GM12864 (cell line): ENCODE results near the gene DNAJC10.
"Not testable (repeated sequence)": the region's sequence is repeated elsewhere in the genome, so short reads cannot be mapped to it uniquely, and the experiment has no call there.

Source experiments
- DNase-seq: peaks from one replicate; pipeline ENCODE4 v3.0.0-alpha.2; 2011; ENCODE audit warnings: low read depth
- H3K4me3 ChIP-seq: 2 replicates; pipeline ENCODE4 v1.5.1; 2011; ENCODE audit warnings: mild to moderate bottlenecking, low read depth, low read length, control low read depth
- TF ChIP-seq, protein P1 (sequence below): IDR thresholded peaks from 2 replicates; pipeline ENCODE4 v1.5.1; 2011; ENCODE audit warnings: low read depth, mild to moderate bottlenecking, moderate library complexity, low read length, control low read depth, inconsistent platforms; ENCODE audit errors: missing control alignments

DNAJC10 gene

DNA sequence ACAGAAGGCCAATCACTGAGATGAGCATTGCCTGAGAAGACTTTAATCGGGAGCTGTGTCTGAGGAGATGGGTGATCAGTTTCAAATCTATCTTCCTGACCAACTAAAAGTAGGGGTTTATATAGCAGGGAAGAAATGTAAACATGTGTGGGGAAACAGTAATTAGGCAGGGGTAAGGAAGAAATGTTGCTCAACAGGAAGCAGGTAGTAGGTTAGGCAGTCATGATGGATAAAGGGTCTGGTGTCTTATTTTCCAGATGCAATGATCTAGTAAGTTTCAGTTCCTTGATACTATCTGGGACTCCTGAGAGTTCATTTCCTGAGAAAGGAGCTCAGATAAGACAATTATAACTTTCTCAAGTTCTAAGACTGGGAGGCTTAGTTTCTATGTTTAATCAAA is 33.8 kb upstream of the DNAJC10 start:
- no peak for DNase-seq
- H3K4me3 ChIP-seq = no peak overlapping the region
- TF ChIP-seq, protein P1, sequence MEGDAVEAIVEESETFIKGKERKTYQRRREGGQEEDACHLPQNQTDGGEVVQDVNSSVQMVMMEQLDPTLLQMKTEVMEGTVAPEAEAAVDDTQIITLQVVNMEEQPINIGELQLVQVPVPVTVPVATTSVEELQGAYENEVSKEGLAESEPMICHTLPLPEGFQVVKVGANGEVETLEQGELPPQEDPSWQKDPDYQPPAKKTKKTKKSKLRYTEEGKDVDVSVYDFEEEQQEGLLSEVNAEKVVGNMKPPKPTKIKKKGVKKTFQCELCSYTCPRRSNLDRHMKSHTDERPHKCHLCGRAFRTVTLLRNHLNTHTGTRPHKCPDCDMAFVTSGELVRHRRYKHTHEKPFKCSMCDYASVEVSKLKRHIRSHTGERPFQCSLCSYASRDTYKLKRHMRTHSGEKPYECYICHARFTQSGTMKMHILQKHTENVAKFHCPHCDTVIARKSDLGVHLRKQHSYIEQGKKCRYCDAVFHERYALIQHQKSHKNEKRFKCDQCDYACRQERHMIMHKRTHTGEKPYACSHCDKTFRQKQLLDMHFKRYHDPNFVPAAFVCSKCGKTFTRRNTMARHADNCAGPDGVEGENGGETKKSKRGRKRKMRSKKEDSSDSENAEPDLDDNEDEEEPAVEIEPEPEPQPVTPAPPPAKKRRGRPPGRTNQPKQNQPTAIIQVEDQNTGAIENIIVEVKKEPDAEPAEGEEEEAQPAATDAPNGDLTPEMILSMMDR = no peak

DNA sequence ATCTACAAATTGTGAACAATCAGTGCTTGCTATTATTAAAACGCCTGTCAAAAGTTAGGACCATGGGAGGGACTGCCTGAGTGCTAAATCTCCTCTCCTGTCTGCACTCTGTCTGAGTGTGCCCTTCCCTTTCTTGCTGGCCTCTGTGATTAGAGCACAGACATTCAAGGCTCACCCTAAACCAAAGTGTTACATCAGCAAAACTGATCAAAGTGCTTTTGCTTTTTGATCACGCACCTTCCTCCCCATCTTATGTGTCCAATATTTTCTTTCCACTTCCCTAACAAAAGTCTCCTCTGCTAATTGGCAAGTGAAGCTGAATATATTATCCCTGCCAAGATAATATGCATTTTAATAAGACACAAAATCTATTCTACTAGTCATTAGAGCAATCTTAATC is 30.5 kb upstream of the DNAJC10 start:
- DNase-seq = no peak
- TF ChIP-seq, protein P1 = no peak
- no peak overlapping the region for H3K4me3 ChIP-seq

DNA sequence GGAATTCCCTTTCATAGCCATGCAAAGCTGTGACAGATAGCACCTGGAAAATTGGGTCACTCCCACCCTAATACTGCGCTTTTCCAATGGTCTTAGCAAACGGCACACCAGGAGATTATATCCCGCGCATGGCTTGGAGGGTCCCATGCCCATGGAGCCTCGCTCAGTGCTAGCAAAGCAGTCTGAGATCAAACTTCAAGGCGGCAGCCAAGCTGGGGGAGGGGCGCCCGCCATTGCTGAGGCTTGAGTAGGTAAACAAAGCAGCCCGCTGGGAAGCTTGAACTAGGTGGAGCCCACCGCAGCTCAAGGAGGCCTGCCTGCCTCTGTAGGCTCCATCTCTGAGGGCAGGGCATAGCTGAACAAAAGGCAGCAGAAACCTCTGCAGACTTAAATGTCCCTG is 29.3 kb upstream of the DNAJC10 start:
- H3K4me3 ChIP-seq = not testable (repeated sequence)

DNA sequence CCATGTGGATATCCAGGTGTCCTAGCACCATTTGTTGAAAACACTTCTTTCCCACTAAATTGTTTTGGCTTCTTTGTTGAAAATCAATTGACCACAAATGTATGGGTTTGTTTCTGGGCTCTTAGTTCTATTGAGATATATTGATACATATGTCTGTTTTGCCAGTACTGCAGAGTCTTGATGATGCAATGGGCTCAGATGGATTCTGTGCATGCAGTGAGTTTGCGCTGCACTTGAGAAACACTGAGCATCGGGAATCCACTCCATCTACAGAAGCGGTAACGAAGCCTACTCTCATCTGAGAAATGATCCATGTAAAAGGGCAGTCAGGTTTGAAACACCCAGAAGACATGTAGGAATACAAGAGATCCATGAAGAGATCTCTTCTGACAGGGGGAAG is 21.9 kb upstream of the DNAJC10 start:
- no peak overlapping the region for H3K4me3 ChIP-seq
- DNase-seq = no peak
- TF ChIP-seq, protein P1 = no peak

More for the DNA sequence above, 29.3 kb upstream of the DNAJC10 start:
- DNase-seq = not testable (repeated sequence)

DNA sequence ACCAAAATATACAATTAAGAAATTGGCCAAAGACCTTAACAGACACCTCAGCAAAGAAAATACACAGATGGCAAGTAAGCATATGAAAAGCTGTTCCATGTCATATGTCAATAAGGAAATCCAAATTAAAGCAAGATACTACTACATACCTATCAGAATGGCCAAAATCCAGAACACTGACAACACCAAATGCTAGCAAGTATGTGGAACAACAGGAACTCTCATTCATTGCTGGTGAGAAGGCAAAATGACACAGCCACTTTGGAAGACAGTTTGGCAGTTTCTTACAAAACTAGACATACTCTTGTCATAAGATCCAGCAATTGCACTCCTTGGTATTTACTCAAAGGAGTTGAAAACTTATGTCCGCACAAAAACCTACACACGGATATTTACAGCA is 20.3 kb upstream of the DNAJC10 start:
- TF ChIP-seq, protein P1 = no peak
- no peak for DNase-seq
- no peak overlapping the region for H3K4me3 ChIP-seq

DNA sequence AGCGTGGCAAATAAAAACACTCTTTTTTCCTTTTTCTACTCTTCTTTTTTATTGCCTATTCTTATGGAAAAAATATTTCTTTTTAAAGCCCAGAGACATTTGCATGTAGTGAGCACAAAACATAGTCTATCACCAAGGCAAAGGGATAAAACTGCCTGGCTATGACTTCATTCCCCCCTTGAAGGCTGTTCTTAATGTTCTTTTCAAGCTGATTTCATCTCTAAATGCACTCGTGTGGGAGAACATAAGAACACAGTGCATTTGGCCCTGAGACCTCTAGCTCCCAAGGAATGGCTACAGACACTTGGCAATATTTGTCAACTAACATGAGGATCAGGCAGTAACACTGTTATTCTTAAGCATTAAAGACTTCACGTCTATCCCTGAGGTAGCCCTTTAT is 17.4 kb upstream of the DNAJC10 start:
- TF ChIP-seq, protein P1 = no peak
- no peak for DNase-seq
- no peak overlapping the region for H3K4me3 ChIP-seq

DNA sequence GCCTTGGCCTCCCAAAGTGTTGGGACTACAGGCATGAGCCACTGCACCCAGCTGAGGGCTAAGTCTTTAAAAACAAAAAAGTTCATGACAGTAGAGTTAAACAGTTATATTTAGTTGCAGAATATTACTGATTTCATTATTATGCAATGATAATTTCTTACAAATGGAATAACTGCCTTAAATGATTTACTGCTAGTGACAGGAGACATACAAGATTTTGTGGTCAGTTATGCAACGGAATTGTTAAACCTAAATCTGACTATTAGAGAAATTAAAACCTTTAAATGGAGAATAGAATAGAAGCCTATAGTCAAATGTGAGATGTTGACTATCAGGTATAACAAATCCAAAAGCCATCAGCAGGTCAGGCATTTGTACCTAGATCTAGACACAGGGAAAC is 10.3 kb upstream of the DNAJC10 start:
- no peak for DNase-seq
- H3K4me3 ChIP-seq = no peak overlapping the region
- TF ChIP-seq, protein P1 = no peak

DNA sequence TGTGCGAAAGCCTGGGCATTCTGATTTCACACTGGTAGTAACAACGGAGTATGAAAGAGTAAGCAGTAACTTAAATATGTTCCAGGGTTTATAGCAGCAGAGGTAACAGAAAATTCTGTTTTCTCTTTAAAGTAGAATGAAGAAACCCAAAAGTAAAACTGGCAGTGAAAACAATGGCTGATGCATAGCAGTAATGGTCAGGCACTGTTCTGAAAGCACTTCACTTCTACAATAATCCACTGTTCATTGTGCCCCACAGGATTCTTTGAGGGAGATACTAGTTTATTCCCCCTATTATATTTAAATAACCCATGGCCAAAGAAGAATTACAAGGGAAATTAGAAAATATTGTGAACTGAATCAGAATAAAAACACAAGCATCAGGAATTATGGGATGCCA is 9.3 kb upstream of the DNAJC10 start:
- H3K4me3 ChIP-seq = no peak overlapping the region
- TF ChIP-seq, protein P1 = no peak
- DNase-seq = no peak
